ENCODE results near the gene CLDN9. TPM values are rescaled to one million over a fixed set of nuclear protein-coding genes. Genes with fewer than 3 reads are reported as not detected.

The CLDN9 gene
- total and polyA plus RNA-seq, 9 of the 15 experiments (the other 6 are each of a cell fraction or from before 2014, with no cell fraction given) = 0.12 to 0.44 (median 0.22) TPM; not detected in 4

GRCh38 chr16:3023669-3024478 is 11.2 kb downstream of the CLDN9 start, which contains the start of the genes HCFC1R1 and THOC6 (continued):
- TF ChIP-seq NFYB (IDR thresholded peaks at IDR 0.05; ENCODE audit: extremely low read depth, insufficient read length) (no peak), ILK (tag; IDR thresholded peaks at IDR 0.05; ENCODE audit: borderline replicate concordance, low read depth) (no peak), PHF21A (IDR thresholded peaks at IDR 0.05; ENCODE audit: borderline replicate concordance, low read depth) (no peak), ZBTB33 (CRISPR knock-in tag; IDR thresholded peaks at IDR 0.05) (no peak), RBM17 (IDR thresholded peaks at IDR 0.05; ENCODE audit: borderline replicate concordance, low read depth, low read length) (no peak), KAT2B (IDR thresholded peaks at IDR 0.05; ENCODE audit: low read depth, low read length) (no peak), HDAC3 (IDR thresholded peaks at IDR 0.05; ENCODE audit: borderline replicate concordance, partially characterized antibody) (no peak), SMAD2 (IDR thresholded peaks at IDR 0.05; ENCODE audit: low read depth, low read length) (no peak), ZNF407 (IDR thresholded peaks at IDR 0.05; ENCODE audit: low read depth) (no peak)
- TF ChIP-seq, protein P1, sequence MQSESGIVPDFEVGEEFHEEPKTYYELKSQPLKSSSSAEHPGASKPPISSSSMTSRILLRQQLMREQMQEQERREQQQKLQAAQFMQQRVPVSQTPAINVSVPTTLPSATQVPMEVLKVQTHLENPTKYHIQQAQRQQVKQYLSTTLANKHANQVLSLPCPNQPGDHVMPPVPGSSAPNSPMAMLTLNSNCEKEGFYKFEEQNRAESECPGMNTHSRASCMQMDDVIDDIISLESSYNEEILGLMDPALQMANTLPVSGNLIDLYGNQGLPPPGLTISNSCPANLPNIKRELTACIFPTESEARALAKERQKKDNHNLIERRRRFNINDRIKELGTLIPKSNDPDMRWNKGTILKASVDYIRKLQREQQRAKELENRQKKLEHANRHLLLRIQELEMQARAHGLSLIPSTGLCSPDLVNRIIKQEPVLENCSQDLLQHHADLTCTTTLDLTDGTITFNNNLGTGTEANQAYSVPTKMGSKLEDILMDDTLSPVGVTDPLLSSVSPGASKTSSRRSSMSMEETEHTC (IDR thresholded peaks at IDR 0.05) = peak; percentile 87
- TF ChIP-seq, protein P2, sequence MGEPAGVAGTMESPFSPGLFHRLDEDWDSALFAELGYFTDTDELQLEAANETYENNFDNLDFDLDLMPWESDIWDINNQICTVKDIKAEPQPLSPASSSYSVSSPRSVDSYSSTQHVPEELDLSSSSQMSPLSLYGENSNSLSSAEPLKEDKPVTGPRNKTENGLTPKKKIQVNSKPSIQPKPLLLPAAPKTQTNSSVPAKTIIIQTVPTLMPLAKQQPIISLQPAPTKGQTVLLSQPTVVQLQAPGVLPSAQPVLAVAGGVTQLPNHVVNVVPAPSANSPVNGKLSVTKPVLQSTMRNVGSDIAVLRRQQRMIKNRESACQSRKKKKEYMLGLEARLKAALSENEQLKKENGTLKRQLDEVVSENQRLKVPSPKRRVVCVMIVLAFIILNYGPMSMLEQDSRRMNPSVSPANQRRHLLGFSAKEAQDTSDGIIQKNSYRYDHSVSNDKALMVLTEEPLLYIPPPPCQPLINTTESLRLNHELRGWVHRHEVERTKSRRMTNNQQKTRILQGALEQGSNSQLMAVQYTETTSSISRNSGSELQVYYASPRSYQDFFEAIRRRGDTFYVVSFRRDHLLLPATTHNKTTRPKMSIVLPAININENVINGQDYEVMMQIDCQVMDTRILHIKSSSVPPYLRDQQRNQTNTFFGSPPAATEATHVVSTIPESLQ (CRISPR knock-in tag; IDR thresholded peaks at IDR 0.05) = no peak; the same call in 1 of the 2 replicates
